Breast epithelium (tissue), 3 donors: Measurements from ENCODE around the gene ZNF687.

Source experiments
- POLR2A ChIP-seq: fragments of 450-650 bp; IDR thresholded peaks from one replicate; pipeline ENCODE4 v1.6.1; 2016; ENCODE audit warnings: antibody characterized with exemption, mild to moderate bottlenecking, moderate library complexity
- TF ChIP-seq, protein P1 (sequence below), 3 donors: fragments of 450-650 bp; IDR thresholded peaks; one replicate each; pipeline ENCODE4 v1.5.1; 2016 to 2017; ENCODE audit warnings: antibody characterized with exemption in 3 of 3, mild to moderate bottlenecking in 3 of 3, moderate library complexity in 3 of 3

DNA sequence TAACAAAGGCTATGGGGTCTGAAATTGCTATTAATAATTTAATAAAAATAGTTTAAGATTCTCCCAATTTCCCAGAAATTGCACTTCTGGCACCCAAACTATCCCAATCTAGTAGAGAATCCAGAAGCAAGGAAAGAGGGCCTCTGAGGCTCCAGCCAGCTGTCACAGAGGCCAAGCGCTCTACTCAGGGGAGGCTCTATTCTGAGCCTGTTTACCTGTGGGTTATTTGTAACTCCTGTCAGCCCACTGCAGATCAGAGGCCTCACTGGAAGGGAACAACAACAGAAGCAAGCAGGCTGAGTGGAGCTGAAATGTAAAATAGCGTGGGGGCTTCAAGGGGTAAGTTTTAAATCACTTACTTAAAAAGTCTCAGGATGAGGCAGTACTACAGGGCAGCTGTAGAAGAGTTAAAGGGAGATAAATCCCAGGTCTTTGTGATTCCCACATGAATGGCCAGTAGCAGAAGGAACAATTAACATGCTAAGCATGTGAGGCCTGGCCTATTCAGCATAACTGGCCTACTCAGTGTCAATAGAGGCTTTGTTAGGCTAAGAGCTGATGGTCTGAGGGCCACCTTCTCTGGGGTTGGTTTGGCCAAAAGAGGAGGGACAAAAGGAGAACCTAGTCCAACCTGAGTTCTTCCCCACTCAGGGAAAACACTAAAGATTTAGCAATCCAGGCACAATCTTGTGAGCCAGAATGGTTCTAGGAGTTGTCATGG is 12.8 kb downstream of the ZNF687 start:
- TF ChIP-seq, protein P1, sequence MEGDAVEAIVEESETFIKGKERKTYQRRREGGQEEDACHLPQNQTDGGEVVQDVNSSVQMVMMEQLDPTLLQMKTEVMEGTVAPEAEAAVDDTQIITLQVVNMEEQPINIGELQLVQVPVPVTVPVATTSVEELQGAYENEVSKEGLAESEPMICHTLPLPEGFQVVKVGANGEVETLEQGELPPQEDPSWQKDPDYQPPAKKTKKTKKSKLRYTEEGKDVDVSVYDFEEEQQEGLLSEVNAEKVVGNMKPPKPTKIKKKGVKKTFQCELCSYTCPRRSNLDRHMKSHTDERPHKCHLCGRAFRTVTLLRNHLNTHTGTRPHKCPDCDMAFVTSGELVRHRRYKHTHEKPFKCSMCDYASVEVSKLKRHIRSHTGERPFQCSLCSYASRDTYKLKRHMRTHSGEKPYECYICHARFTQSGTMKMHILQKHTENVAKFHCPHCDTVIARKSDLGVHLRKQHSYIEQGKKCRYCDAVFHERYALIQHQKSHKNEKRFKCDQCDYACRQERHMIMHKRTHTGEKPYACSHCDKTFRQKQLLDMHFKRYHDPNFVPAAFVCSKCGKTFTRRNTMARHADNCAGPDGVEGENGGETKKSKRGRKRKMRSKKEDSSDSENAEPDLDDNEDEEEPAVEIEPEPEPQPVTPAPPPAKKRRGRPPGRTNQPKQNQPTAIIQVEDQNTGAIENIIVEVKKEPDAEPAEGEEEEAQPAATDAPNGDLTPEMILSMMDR (IDR thresholded peaks at IDR 0.05), result no peak
- TF ChIP-seq POLR2A, result no peak
